K562 (cell line): ENCODE data around the gene PTPRT. TPM values are rescaled to one million over a fixed set of nuclear protein-coding genes. Genes with fewer than 3 reads are reported as not detected.

Source experiments
- ATAC-seq: fragments of 200-7000 bp; cut with Tn5 transposase; 3 replicates; pipeline ENCODE4 v1.9.1; 2020; ENCODE audit warnings: moderate library complexity
- BruUV-seq: library from RNA; stranded (reverse); fragments of 400-500 nt; replicated peaks from 2 replicates; lab custom pipeline; 2021; lab: Mats Ljungman, UMichigan
- CTCF ChIA-PET: fragments of 300-600 bp; formaldehyde crosslinking; extraction: SDS; loops from one replicate; lab custom pipeline; 2021; ENCODE audit warnings: low intra/inter-chr PET ratio; lab: Yijun Ruan, JAX
- POLR2A ChIA-PET: fragments of 300-600, 350-650 bp; sonication (Branson Sonifier 250); formaldehyde crosslinking; extraction: SDS; loops from one replicate; lab custom pipeline; 2021; ENCODE audit warnings: antibody characterized with exemption, inconsistent platforms; lab: Yijun Ruan, JAX
- DNase-seq, 4 experiments: peaks; one replicate each; pipeline versions ENCODE4 v3.0.0 to v3.0.0-alpha.2; 2011 to 2018; ENCODE audit warnings: low spot score in 3 of 4, mixed read lengths in 3 of 4; ENCODE audit errors: extremely low read depth in 1 of 4
- FAIRE-seq: peaks from 2 replicates; lab custom pipeline; 2011; peaks lifted over from hg19 to GRCh38; lab: Jason Lieb, UNC
- H2AFZ ChIP-seq: 2 replicates; pipeline ENCODE4 v1.6.0; 2011; ENCODE audit warnings: low read depth, low read length, control low read depth, inconsistent platforms
- H3K27ac ChIP-seq: fragments of 200-600 bp; 3 replicates; pipeline ENCODE4 v1.8.0; 2011; ENCODE audit warnings: low read depth, mild to moderate bottlenecking, control low read depth, inconsistent platforms, low read length, moderate library complexity, mixed read lengths; ENCODE audit errors: extremely low read depth
- H3K27me3 ChIP-seq, 2 experiments: fragments of 300-600 bp in 1 of 2; 2 replicates in 1 of 2; 3 replicates in 1 of 2; pipeline versions ENCODE4 v1.6.0 to v1.8.0; 2011; ENCODE audit warnings: inconsistent platforms in 2 of 2, low read length in 2 of 2, mild to moderate bottlenecking in 1 of 2, mixed read lengths in 1 of 2, moderate library complexity in 1 of 2; ENCODE audit not compliant: control insufficient read depth in 2 of 2, insufficient read depth in 2 of 2
- H3K36me3 ChIP-seq: fragments of 300-600 bp; 3 replicates; pipeline ENCODE4 v1.8.0; 2011; ENCODE audit warnings: mild to moderate bottlenecking, low read length, inconsistent platforms; ENCODE audit not compliant: control insufficient read depth, insufficient read depth
- H3K4me1 ChIP-seq, 2 experiments: fragments of 200-600 bp in 1 of 2; replicated peaks in 1 of 2; 2 replicates in 1 of 2; 3 replicates in 1 of 2; pipeline versions ENCODE4 v1.5.1 to v1.8.0; 2011; ENCODE audit warnings: inconsistent platforms in 2 of 2, low read length in 2 of 2, mild to moderate bottlenecking in 1 of 2, mixed read lengths in 1 of 2, moderate library complexity in 1 of 2; ENCODE audit not compliant: control insufficient read depth in 2 of 2, insufficient read depth in 2 of 2
- H3K4me2 ChIP-seq: 2 replicates; pipeline ENCODE4 v1.6.1; 2011; ENCODE audit warnings: low read length, control low read depth, inconsistent platforms, mixed read lengths; ENCODE audit not compliant: insufficient read depth
- H3K4me3 ChIP-seq: fragments of 200-600 bp; sonication (generic), shearing (Covaris generic); 2 replicates; pipeline ENCODE4 v1.5.1; 2016; ENCODE audit warnings: control low read depth, inconsistent platforms
- H3K79me2 ChIP-seq: fragments of 200-600 bp; 3 replicates; pipeline ENCODE4 v1.8.0; 2011; ENCODE audit warnings: low read length, inconsistent platforms; ENCODE audit not compliant: control insufficient read depth, insufficient read depth
- H3K9ac ChIP-seq, 2 experiments: 2 replicates each; pipeline versions ENCODE4 v1.6.0 to v1.6.1; 2011; ENCODE audit warnings: low read depth in 2 of 2, low read length in 2 of 2, control low read depth in 1 of 2, inconsistent platforms in 1 of 2, mild to moderate bottlenecking in 1 of 2, mixed read lengths in 1 of 2; ENCODE audit not compliant: insufficient read depth in 1 of 2
- H3K9me1 ChIP-seq: one replicate; pipeline ENCODE4 v1.6.0; 2011; ENCODE audit warnings: inconsistent platforms, mild to moderate bottlenecking, low read length, moderate library complexity; ENCODE audit not compliant: control insufficient read depth, insufficient read depth
- H3K9me3 ChIP-seq: replicated peaks from 2 replicates; pipeline ENCODE4 v1.5.1; 2011; ENCODE audit warnings: low read depth, low read length, inconsistent platforms; ENCODE audit not compliant: control insufficient read depth, insufficient read depth
- H4K20me1 ChIP-seq: replicated peaks from 2 replicates; pipeline ENCODE4 v1.6.1; 2011; ENCODE audit warnings: low read length, inconsistent platforms, mixed read lengths; ENCODE audit not compliant: control insufficient read depth, insufficient read depth
- ASH1L ChIP-seq: fragments of 450-650 bp; IDR thresholded peaks from 2 replicates; pipeline ENCODE4 v1.6.1; 2018; ENCODE audit warnings: borderline replicate concordance, mild to moderate bottlenecking, low read depth; ENCODE audit not compliant: partially characterized antibody
- BACH1 ChIP-seq: fragments of 200-800 bp; sonication (Bioruptor generic); IDR thresholded peaks from 2 replicates; pipeline ENCODE4 v1.6.1; 2016; ENCODE audit warnings: missing genetic modification characterization, missing compliant biosample characterization
- E2F4 ChIP-seq: sonication (generic); formaldehyde crosslinking; IDR thresholded peaks from 2 replicates; pipeline ENCODE4 v1.8.0; 2022; ENCODE audit warnings: mild to moderate bottlenecking, low read depth, missing genetic modification reagents
- GABPB2 ChIP-seq: fragments of 250-450 bp; sonication (Bioruptor Pico); conservative IDR thresholded peaks from 2 replicates; pipeline ENCODE4 v1.5.1; 2021; ENCODE audit warnings: mild to moderate bottlenecking
- HIVEP1 ChIP-seq: fragments of 250-450 bp; sonication (Bioruptor Pico); IDR thresholded peaks from 2 replicates; pipeline ENCODE4 v1.4.0; 2020; ENCODE audit warnings: mild to moderate bottlenecking
- ILF3 ChIP-seq: fragments of 450-650 bp; IDR thresholded peaks from 2 replicates; pipeline ENCODE4 v1.6.1; 2018; ENCODE audit warnings: antibody characterized with exemption, mild to moderate bottlenecking, moderate library complexity, borderline replicate concordance
- JUN ChIP-seq, 2 experiments: sonication (generic) in 1 of 2; formaldehyde crosslinking in 1 of 2; IDR thresholded peaks; 2 replicates each; pipeline versions ENCODE4 v1.6.1 to v1.8.0; 2012 to 2022; ENCODE audit warnings: borderline replicate concordance in 2 of 2, mild to moderate bottlenecking in 2 of 2, improper control_type of control experiment in 1 of 2, low read depth in 1 of 2, low read length in 1 of 2, missing genetic modification reagents in 1 of 2
- LARP7 ChIP-seq: fragments of 450-650 bp; IDR thresholded peaks from 2 replicates; pipeline ENCODE4 v1.6.1; 2016
- RBM25 ChIP-seq: fragments of 200-400 bp; formaldehyde crosslinking; IDR thresholded peaks from 2 replicates; pipeline ENCODE4 v1.6.1; 2018; ENCODE audit warnings: low read length, low read depth, moderate library complexity; ENCODE audit not compliant: severe bottlenecking
- SUPT5H ChIP-seq: fragments of 450-650 bp; IDR thresholded peaks from 2 replicates; pipeline ENCODE4 v1.6.1; 2016
- VEZF1 ChIP-seq: fragments of 200-800 bp; sonication (Bioruptor generic); IDR thresholded peaks from 2 replicates; pipeline ENCODE4 v1.6.1; 2017; ENCODE audit warnings: missing genetic modification characterization, missing compliant biosample characterization
- YBX1 ChIP-seq: fragments of 450-650 bp; IDR thresholded peaks from 2 replicates; pipeline ENCODE4 v1.7.1; 2016; ENCODE audit warnings: mild to moderate bottlenecking
- ZBTB2 ChIP-seq: fragments of 450-650 bp; IDR thresholded peaks from 2 replicates; pipeline ENCODE4 v1.6.1; 2016; ENCODE audit warnings: antibody characterized with exemption
- ZNF212 ChIP-seq: fragments of 450-650 bp; formaldehyde crosslinking; IDR thresholded peaks from 2 replicates; pipeline ENCODE4 v1.4.0; 2020; ENCODE audit warnings: mild to moderate bottlenecking
- ZNF436 ChIP-seq: fragments of 250-450, 450-650 bp; sonication (Bioruptor Pico); formaldehyde crosslinking; IDR thresholded peaks from 2 replicates; pipeline ENCODE4 v1.7.0; 2020; ENCODE audit warnings: mild to moderate bottlenecking
- ZNF740 ChIP-seq, 3 experiments: fragments of 200-800 bp in 1 of 3; sonication (Bioruptor generic) in 1 of 3; sonication (generic) in 1 of 3; formaldehyde crosslinking in 1 of 3; IDR thresholded peaks; 2 replicates each; pipeline versions ENCODE4 v1.6.1 to v1.8.0; 2016 to 2022; ENCODE audit warnings: mild to moderate bottlenecking in 2 of 3, missing compliant biosample characterization in 2 of 3, missing genetic modification characterization in 2 of 3, missing genetic modification reagents in 1 of 3
- WGBS: fragments of 100-300 bp; shearing (Covaris generic); methylation state at CpG from one replicate; pipeline ENCODE4 v1.1.6; 2016; ENCODE audit warnings: low coverage, mixed read lengths; ENCODE audit not compliant: insufficient coverage; ENCODE audit errors: missing lambda C conversion rate; 5-methylcytosine and 5-hydroxymethylcytosine counted together
- in situ Hi-C: fragments of 300-500 bp; cut with MboI; formaldehyde crosslinking; loops from 4 replicates; pipeline ENCODE4 v1.15.0; 2018; ENCODE audit warnings: inconsistent platforms, mixed read lengths
- intact Hi-C: fragments of 100-400 bp; cut with micrococcal nuclease; formaldehyde crosslinking; loops from 2 replicates; pipeline ENCODE4 v1.14.2; 2022
- polyA plus RNA-seq, 8 experiments: library from polyadenylated mRNA; depleted of rRNA in 4 of 8; stranded (reverse) in 5 of 8; unstranded in 3 of 8; fragments of >200 nt; fragmentation: Nextera tagmentation in 2 of 8; fragmentation: Illumina TruSeq in 1 of 8; extraction: Ambion mirVana in 2 of 8; extraction: Trizol in 1 of 8; gene quantifications; 2 replicates each; pipeline versions ENCODE4 v1.2.1 to v1.2.3, GENCODE V29; 2011 to 2014; ENCODE audit warnings: inconsistent platforms in 1 of 8, missing spikeins in 1 of 8
- total RNA-seq, 7 experiments: library from RNA; depleted of rRNA in 6 of 7; stranded (reverse); fragments of >200 nt in 6 of 7; fragmentation: Illumina TruSeq in 2 of 7; extraction: Trizol in 2 of 7; gene quantifications; 2 replicates each; pipeline versions ENCODE4 v1.2.1 to v1.2.3, GENCODE V29; 2011 to 2021; ENCODE audit warnings: low replicate concordance in 1 of 7

The PTPRT gene
- total and polyA plus RNA-seq, 9 of the 15 experiments (the other 6 are each of a cell fraction or from before 2014, with no cell fraction given), result not detected

GRCh38 chr20:42567409-42567808 lies 622.3 kb downstream of the PTPRT start:
- H3K27me3 ChIP-seq, result no peaks in the 10 kb centered on the region
- H3K9me3 ChIP-seq, result no peaks in the 10 kb centered on the region
- ChIA-PET POLR2A (interaction anchor here (1.5 kb wide), 1 partner anchor 11 kb away, joined by 3 read pairs; no protein-coding TSS in a partner anchor), CTCF (no interaction called here)
- H3K4me3 ChIP-seq, result no peak overlapping the region
- no peaks in the 10 kb centered on the region for H3K4me1 ChIP-seq
- intact Hi-C loops, result no loop called here
- no peaks in the 10 kb centered on the region for H3K79me2 ChIP-seq
- in situ Hi-C loops, result no loop called here
- BruUV-seq, result no TSS peak
- H2AFZ ChIP-seq, result no peak overlapping the region
- no peak overlapping the region for H3K4me2 ChIP-seq
- H3K9ac ChIP-seq, result no peak overlapping the region
- H3K36me3 ChIP-seq, result no peaks in the 10 kb centered on the region
- no peak overlapping the region for H3K27ac ChIP-seq
- WGBS, result 0% methylated on average over 1 of the region's 1 CpG
- FAIRE-seq, result no peak
- H3K9me1 ChIP-seq, result no peaks in the 10 kb centered on the region
- ATAC-seq, result no peak
- no peaks in the 10 kb centered on the region for H4K20me1 ChIP-seq
- no peak for DNase-seq
- TF ChIP-seq ILF3 (no peak), LARP7 (no peak), ZNF436 (CRISPR knock-in tag) (no peak), E2F4 (no peak), JUN (IDR thresholded peaks at IDR 0.05; ENCODE audit: borderline replicate concordance, low read depth, low read length) (no peak), JUN (CRISPR knock-in tag; IDR thresholded peaks at IDR 0.05; ENCODE audit: borderline replicate concordance) (no peak), YBX1 (no peak), GABPB2 (CRISPR knock-in tag) (no peak), HIVEP1 (CRISPR knock-in tag) (no peak), BACH1 (no peak), RBM25 (no peak), ZNF212 (CRISPR knock-in tag) (no peak), SUPT5H (no peak), ZNF740 (CRISPR knock-in tag; IDR thresholded peaks at IDR 0.05) (no peak), ZNF740 (tag; IDR thresholded peaks at IDR 0.05) (no peak), ASH1L (no peak), ZBTB2 (no peak), VEZF1 (CRISPR knock-in tag) (no peak)
